Osteocyte (in vitro differentiated cells): ENCODE measurements around the gene FOXN3. TPM values are rescaled to one million over a fixed set of nuclear protein-coding genes. Genes with fewer than 3 reads are reported as not detected.

Source experiments
- DNase-seq: peaks from one replicate; pipeline ENCODE4 v3.0.0; 2021; ENCODE audit warnings: mixed read lengths; ENCODE audit not compliant: unreplicated experiment; ENCODE audit errors: extremely low spot score
- H3K27ac Mint-ChIP-seq: one replicate; pipeline ENCODE4 v1.8.0; 2021; ENCODE audit warnings: mild to moderate bottlenecking, mixed read lengths; ENCODE audit not compliant: unreplicated experiment
- H3K27me3 Mint-ChIP-seq: one replicate; pipeline ENCODE4 v1.8.0; 2021; ENCODE audit warnings: mixed read lengths; ENCODE audit not compliant: unreplicated experiment
- H3K36me3 Mint-ChIP-seq: one replicate; pipeline ENCODE4 v1.8.0; 2021; ENCODE audit warnings: mixed read lengths; ENCODE audit not compliant: unreplicated experiment
- H3K4me1 Mint-ChIP-seq: one replicate; pipeline ENCODE4 v1.8.0; 2021; ENCODE audit warnings: mixed read lengths; ENCODE audit not compliant: unreplicated experiment
- H3K4me3 Mint-ChIP-seq: one replicate; pipeline ENCODE4 v1.8.0; 2021; ENCODE audit warnings: mild to moderate bottlenecking, moderate library complexity, mixed read lengths; ENCODE audit not compliant: unreplicated experiment
- H3K9me3 Mint-ChIP-seq: one replicate; pipeline ENCODE4 v1.8.0; 2021; ENCODE audit warnings: mixed read lengths; ENCODE audit not compliant: unreplicated experiment
- total RNA-seq: library from RNA; stranded (reverse); gene quantifications from 2 replicates; pipeline ENCODE4 v1.2.1, GENCODE V29; 2021
- TF ChIP-seq, protein P1 (sequence below): fragments of 200-600 bp; sonication (generic); IDR thresholded peaks from 2 replicates; pipeline ENCODE4 v1.5.0; 2021; ENCODE audit warnings: antibody characterized with exemption, mild to moderate bottlenecking, moderate library complexity

FOXN3 gene
- total RNA-seq, 1 donor from 2014 or later = 120 TPM

GRCh38 chr14:89134640-89135039 lies 282.4 kb downstream of the FOXN3 start:
- Mint-ChIP-seq H3K4me3 (no peak overlapping the region), H3K4me1 (peaks cover 24% of the 10 kb centered on the region), H3K36me3 (peaks cover 6% of the 10 kb centered on the region), H3K27ac (no peak overlapping the region), H3K27me3 (no peaks in the 10 kb centered on the region), H3K9me3 (peaks cover 5% of the 10 kb centered on the region)
- DNase-seq = no peak
- TF ChIP-seq, protein P1, sequence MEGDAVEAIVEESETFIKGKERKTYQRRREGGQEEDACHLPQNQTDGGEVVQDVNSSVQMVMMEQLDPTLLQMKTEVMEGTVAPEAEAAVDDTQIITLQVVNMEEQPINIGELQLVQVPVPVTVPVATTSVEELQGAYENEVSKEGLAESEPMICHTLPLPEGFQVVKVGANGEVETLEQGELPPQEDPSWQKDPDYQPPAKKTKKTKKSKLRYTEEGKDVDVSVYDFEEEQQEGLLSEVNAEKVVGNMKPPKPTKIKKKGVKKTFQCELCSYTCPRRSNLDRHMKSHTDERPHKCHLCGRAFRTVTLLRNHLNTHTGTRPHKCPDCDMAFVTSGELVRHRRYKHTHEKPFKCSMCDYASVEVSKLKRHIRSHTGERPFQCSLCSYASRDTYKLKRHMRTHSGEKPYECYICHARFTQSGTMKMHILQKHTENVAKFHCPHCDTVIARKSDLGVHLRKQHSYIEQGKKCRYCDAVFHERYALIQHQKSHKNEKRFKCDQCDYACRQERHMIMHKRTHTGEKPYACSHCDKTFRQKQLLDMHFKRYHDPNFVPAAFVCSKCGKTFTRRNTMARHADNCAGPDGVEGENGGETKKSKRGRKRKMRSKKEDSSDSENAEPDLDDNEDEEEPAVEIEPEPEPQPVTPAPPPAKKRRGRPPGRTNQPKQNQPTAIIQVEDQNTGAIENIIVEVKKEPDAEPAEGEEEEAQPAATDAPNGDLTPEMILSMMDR = no peak

- Mint-ChIP-seq H3K4me1 (no peaks in the 10 kb centered on the region), H3K4me3 (no peak overlapping the region), H3K27me3 (peaks cover 3% of the 10 kb centered on the region), H3K36me3 (peaks cover 2% of the 10 kb centered on the region), H3K9me3 (peaks cover 4% of the 10 kb centered on the region), H3K27ac (no peak overlapping the region)
- no peak for DNase-seq
- TF ChIP-seq, protein P1 = no peak
These were observed 285.9 kb downstream of the FOXN3 start for GRCh38 chr14:89131004-89131750.

DNA sequence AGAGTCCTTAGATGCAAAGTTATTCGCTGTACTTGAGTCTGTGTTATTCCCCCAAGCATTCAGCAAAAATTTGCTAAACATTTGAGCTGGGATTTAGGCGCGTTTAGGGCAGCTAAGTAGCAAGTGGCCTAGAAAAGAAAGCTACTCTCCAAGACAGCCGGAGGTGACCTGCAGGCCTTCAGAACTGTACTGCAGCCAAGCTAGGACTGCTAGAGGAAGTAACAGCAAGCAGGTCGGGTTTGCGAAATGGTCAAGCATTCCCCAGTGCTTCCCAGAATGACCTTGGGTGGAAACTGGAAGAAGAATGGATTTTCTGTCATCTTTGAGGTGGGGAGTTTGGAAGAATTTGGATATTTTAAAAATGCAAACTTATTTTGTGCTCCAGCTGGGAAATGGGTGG lies 287.5 kb downstream of the FOXN3 start:
- TF ChIP-seq, protein P1 = no peak
- no peaks in the 10 kb centered on the region for H3K36me3 Mint-ChIP-seq
- H3K4me1 Mint-ChIP-seq = no peaks in the 10 kb centered on the region
- DNase-seq = no peak
- H3K9me3 Mint-ChIP-seq = no peaks in the 10 kb centered on the region
- H3K4me3 Mint-ChIP-seq = no peak overlapping the region
- no peak overlapping the region for H3K27ac Mint-ChIP-seq
- peaks cover 11% of the 10 kb centered on the region for H3K27me3 Mint-ChIP-seq

GRCh38 chr14:89128311-89129026 lies 288.6 kb downstream of the FOXN3 start:
- Mint-ChIP-seq H3K27me3 (peaks cover 14% of the 10 kb centered on the region), H3K36me3 (no peaks in the 10 kb centered on the region), H3K9me3 (no peaks in the 10 kb centered on the region), H3K27ac (no peak overlapping the region), H3K4me3 (no peak overlapping the region), H3K4me1 (no peaks in the 10 kb centered on the region)
- TF ChIP-seq, protein P1 = no peak
- DNase-seq = no peak

DNA sequence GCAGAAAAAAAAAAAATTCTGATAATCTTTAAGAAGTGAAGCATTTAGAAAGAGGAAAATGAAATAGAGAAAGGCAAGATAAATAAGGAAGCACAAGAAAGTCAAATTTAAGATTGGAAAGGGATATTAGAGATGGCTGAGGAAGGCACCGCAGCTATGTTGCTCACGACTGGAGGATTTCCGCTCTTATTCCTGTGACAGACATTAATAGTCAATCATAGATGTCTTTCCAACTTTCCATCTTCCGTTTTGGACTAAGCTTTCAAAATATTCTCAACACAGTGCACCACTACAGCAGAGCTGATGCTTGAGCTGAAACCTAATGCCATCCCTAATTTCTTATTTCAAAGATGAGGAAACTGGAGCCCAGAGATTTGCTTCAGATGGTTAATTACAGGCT lies 290.6 kb downstream of the FOXN3 start:
- Mint-ChIP-seq H3K9me3 (no peaks in the 10 kb centered on the region), H3K4me3 (no peak overlapping the region), H3K36me3 (no peaks in the 10 kb centered on the region), H3K27ac (no peak overlapping the region), H3K27me3 (peaks cover 31% of the 10 kb centered on the region), H3K4me1 (no peaks in the 10 kb centered on the region)
- no peak for DNase-seq
- TF ChIP-seq, protein P1 = no peak
